ENCODE data around the gene TNFAIP8.
"Not testable (repeated sequence)": the region's sequence is repeated elsewhere in the genome, so short reads cannot be mapped to it uniquely, and the experiment has no call there.

GRCh38 chr5:119428166-119428565 lies 72.3 kb downstream of the TNFAIP8 start:
- not testable (repeated sequence) for TF ChIP-seq EZH2phosphoT487 (IDR thresholded peaks at IDR 0.05; ENCODE audit: insufficient read depth, low read depth); EZH2 (IDR thresholded peaks at IDR 0.05; ENCODE audit: insufficient read depth, poor library complexity, severe bottlenecking)
